Activated CD8-positive, alpha-beta memory T cell treated with anti-CD3 and anti-CD28 coated beads, Interleukin-2, amount 50 U/mL, for 1 hour (primary cell): ENCODE results near the gene DRGX.

ENCODE experiments used
- DNase-seq: peaks from one replicate; pipeline ENCODE4 v3.0.0-alpha.2; 2020; ENCODE audit errors: extremely low read depth

DRGX gene

DNA sequence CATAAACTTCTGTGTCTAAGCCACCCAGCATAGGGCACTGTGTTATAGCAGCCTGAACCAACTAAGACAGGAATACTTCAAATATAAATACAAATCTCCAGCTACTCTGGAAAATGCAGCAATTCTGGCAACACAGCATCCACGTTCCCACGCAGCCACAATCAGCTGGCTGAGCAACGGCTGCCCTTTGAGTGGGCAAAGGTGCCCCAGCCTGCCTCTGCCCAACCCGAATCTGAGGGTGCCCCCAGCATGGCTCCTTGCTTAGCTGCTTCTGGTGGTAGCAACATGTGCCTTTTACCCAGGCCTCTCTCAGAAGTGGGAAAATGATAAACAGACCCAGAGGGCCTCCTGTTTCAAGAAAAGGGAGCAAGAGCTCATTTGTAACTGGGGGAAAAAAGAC is 12.0 kb downstream of the DRGX start:
- DNase-seq: no peak

DNA sequence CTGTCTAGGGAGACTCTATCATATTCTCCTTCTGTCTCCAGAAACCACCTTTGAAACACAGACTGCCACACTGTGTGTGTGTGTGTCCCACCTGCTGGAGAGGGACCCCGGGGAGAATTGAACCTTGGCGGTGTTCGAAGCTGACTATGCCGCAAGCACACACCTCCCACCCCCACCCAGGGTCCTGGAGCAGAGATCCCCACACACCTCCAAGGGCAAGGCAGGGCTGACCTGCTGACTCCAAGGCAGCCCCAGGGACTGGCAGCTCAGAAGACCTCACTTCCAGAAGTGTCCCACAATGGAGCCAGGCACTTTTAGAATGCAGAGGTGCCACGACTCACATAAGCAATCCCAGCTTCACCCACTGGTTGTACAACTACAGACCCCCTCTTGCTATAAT is 13.1 kb downstream of the DRGX start:
- no peak for DNase-seq

DNA sequence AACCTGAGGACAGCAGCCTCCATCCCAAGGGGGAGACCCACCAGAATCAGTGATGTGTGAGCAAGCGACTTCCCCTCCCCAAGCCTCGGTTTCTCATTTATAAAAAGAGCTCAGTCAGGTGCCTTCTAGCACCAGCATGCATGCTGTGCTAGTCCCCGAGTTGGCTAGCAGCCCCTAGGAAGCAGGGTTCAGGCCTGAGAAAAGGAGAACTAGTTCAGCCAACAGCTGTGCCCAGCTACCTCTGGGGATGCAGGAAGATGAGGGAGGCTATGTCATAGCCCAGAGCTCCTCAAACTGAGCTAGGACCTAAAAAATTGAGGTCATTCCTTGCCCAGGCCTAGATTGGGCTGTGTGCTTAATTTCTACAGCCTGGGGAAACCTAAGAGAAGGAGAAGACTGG is 13.7 kb downstream of the DRGX start:
- DNase-seq: no peak

DNA sequence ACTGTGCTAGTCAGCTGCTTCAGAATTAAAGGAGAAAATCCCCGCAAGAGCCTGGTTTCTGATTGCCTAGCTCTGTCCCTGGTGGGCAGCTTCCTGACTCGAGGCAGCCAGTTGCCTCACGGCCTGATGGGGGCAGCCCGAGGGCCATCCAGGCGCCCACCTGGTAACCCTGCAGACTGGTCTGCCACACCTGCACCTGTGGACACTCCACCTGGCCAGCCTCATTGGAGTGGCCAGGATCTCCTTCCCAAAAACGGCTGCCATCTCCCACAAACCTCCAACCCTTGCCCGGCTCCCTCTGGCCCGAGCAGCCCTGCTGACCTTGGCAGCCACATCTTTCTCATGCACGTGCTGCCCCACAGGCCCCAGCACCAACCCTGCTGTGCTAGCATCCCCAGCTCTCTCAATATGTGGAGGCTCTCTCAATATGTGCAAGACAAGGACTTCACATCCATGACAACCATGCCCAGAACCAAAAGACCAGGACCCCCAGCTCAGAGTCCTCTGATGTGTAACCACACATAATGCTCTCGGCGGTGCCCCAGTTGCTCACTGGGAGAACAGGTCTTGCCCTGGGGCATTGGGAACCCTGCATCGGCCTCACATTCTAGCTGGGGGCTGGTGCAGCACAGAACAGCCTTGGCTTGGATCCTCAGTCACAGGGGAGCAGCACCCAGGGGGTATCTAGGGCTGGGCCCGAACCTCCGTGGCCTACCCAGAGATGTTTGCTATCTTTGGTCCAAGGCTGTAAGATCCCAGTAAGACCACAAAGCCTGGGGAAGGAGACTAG is 14.6 kb downstream of the DRGX start:
- no peak for DNase-seq

DNA sequence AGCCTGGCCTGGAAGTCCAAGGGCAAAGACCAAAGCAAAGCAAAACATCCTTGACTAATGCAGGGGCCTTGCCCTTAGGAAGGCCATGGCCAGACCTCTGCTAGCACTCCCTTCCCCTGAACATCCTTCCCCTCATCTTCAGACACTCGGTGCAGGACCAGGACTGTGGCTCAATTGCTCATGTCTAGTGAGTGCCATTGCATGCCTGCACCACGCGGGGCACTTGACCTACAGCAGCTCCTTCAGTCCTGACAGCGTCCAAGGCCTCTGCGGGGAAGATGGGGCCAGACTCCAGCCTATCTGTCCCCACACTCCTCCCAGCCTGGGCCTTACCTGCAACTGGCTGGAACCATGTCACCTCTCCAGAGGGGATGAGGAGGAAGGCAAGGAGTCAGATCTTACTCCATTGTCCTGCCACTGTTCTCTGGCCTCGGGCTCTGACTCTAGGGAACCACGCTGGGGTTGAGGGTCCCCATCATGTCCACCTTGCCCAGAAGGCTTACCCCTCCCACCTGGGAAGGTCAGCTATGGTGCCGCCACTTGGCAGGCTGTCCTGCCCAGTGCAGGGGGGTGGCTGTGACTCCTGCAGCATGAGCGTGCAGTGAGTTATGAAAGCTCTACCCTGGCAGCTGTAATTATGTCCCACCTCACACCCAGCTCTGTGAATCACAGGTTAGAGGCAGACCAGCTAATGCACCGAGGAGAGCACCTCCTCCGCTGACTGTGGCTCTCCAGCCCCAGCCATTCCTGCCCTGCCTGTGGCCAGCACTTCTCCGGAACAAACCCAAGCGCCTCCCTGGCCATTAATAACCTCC is 16.1 kb downstream of the DRGX start:
- DNase-seq: no peak

DNA sequence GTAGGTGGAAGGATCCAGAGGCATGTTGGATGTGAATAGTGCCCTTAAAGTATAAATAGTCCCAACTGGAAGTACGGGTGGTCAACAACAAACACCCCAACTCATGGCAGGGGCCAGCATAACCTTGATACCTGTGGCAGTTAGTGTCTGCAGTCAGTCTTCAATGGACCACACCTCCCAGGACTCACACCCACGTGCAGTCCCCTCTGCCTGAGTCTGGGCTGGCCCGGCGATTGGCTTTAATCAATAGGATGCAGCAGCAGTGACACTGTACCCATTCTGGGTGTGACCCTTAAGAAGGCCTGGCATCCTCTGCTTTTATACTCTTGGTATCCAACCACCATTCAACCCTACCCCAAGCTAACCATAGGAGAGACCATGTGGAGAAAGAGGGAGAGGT is 18.6 kb downstream of the DRGX start:
- DNase-seq: no peak

DNA sequence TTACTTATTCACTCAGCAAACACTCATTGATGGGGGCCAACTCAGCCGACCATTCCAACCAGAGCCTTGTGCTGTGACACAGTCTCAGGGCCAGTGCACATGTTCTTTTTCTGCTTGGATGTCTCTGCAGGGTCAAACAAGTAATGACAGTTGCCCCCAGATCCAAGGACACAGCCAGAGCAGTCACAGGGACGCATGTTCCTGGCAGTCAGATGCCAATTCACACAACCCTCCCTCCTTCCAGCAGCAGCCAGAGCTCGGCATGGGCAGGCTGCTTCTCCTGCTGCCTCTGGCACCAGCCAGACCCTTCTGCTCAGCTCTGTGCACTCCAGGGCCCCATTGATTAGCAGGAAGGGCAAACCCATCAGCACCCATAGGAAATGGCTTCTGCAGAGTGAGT is 20.3 kb downstream of the DRGX start:
- DNase-seq: no peak

DNA sequence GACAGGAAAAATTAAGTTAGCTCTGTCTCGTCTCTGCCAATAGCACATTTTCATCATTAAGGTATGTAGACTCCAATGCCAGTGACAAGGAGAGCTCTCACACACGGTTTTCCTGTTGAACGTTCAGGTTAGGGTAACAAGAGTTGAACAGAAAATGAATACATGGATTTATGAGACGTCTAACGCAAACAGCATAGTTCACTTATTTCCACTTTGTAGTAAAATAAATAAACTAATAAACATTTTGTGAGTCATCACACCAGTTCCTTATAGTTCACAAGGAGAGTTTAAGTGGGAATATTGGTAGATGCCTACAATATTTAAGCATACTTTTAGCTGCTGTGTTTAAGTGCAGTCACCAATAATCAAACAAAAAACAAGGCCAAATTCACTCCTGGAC is 21.1 kb downstream of the DRGX start:
- no peak for DNase-seq

DNA sequence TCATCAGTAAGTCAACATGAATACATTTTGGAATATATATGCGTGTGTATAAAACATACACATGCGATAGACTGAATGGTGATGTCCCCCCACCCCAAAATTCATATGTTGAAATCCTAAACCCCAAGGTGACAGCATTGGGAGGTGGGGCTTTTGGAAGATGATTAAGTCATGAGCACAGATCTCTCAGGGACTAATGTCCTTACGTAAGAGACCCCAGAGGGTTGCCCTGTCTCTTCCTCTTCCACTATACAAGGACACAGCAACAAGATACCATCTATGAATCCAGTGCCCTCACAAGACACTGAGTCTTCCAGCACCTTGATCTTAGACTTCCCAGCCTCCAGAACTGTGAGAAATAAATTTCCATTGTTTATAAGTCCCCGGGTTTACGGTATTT is 22.5 kb downstream of the DRGX start:
- DNase-seq: no peak

DNA sequence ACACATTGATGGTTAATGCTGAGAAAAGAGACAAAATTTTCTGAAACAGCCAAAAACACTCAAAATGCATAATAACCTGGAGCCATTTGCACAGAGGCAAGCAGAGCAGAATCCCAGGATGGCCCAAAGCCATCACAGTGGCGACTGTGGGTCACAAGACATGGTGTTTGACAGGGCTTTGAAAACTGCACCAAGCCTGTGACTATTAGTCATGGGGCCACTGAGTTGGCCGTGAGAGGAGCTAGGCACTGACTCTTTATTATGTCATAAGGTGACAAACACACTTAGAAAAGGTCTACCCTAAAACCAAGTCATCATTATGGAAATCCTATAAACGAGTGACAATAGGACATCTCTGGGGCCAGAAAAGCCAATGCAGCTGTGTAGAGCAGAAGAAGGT is 23.9 kb downstream of the DRGX start:
- no peak for DNase-seq

DNA sequence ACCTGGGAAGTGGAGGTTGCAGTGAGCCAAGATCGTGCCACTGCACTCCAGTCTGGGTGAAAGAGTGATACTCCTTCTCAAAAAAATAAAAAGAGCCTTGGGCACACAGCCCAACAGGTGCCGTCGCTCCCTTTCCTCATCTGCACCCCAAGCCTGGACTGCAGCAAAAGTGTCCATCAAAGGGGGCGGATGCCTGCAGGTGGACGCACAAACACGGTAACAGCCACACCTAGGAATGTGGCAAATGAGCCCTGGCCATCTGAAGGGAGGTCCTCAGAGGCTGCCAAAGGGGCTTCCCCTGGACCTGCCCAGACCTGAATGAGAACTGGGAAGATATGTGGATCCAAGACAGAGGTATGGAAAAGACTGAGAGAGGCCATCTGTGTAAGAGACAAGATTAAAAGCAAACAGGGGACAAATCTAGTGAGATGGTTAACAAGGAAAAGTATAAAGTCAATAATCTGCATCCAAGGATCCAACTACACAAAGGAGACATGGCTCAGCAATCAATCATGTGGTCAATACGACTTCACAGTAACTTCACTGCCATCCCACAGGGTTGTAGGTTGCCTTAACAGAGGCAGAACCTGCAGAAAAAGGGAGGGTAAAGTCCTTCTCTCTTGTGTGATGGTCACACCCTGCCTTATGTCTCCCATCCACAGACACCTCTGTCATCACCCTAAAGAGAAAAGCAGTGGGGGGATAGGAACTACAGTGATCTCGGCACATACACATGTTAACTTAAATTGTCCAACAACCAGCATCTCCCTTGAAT is 25.4 kb downstream of the DRGX start:
- no peak for DNase-seq

DNA sequence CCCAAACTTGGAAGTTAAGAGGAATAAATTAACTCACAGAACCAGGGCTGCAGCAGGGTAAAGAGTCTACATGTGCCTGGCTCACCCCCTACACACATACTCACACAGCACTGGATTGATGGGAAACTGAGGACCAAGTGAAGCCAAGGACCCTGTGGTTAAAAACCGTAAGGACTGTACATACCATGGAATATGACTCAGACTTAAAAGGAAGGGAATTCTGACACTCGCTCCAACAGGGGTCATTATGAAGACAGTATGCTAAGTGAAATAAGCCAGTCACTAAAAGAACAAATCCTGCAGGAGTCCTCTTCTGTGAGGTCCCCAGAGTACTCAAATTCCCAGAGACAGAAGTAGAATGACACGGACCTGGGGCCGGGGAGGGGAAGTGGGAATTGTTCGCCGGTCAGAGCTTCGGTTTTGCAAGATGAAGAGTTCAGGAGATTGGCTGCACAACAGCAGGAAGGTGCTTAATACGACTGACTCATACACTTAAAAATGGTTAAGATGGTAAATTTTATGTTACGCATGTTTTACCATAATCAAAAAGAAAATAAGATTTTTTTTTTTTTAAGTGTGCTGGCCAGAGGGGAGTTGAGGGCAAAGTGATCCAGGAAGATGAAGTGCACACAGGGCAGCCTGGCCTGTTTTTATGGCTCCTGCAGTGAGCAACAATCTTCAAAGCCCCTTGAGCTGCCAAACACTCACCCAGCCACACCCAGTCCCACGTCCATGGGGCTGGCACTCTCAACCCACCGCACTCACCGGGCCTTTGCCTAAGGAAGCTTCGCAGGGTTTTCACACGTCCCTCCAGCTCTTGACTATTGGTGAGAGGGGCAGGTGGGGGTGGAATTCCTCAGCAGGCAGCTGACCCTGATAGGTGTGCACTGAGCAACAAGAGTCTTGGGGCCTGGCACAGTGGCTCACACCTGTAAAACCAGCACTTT is 26.4 kb downstream of the DRGX start:
- no peak for DNase-seq

DNA sequence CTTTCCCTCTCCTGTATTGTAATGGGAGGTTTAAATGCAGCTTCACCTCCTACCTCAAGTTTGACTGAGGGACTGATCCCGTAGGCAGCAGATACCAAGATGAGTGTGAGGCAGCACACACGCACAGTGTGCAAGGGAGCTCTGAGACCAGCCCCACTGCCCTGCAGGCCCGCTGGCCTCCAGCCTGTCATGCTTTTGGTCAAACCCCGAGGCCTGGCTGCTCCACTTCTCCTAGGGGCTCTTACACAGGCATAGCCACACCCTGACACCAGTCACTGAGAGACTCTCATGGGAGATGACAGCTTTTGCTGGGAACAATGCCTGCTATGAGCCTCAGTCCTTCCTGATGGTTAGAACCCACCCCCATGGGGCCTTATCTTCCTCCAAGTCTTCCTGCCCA is 27.6 kb downstream of the DRGX start:
- no peak for DNase-seq

DNA sequence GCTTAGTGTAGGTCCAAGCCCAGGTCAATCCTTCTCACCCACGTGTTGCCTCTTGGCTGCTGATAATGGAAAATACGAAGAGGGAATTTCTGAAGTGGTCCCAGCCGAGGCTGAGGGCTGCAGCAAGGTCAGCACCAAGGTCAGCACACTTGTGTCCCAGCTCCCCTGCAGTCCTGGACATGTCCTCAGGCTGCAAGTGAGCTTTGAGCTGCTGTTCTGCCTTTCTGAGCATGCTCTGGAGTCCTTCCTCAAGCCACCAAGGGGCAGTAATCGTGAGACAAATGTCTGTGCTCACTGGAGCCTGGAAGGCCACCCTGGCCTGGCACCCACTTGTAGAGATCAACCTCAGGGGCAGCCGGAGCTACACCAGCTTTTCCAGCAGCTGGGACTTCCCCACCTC is 28.3 kb downstream of the DRGX start:
- DNase-seq: no peak

DNA sequence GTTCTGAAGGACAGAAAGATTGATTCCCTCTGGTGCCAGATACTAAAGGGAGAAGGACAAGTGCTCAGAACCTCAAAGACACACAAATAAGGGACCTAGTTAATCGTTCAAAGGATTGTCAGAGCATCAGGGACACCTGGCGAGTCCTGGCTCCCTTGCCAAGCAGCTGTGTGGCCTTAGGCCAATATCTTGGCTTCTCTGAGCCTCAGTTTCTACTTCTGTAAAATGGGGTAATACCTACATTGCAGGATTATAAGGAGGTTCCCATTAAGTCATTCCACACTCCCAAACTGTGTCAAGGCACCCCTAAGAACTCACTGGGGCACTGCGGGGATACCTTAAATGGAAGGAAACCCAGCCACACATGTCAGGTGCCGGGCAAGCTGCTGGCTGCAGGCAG is 29.4 kb downstream of the DRGX start:
- no peak for DNase-seq

DNA sequence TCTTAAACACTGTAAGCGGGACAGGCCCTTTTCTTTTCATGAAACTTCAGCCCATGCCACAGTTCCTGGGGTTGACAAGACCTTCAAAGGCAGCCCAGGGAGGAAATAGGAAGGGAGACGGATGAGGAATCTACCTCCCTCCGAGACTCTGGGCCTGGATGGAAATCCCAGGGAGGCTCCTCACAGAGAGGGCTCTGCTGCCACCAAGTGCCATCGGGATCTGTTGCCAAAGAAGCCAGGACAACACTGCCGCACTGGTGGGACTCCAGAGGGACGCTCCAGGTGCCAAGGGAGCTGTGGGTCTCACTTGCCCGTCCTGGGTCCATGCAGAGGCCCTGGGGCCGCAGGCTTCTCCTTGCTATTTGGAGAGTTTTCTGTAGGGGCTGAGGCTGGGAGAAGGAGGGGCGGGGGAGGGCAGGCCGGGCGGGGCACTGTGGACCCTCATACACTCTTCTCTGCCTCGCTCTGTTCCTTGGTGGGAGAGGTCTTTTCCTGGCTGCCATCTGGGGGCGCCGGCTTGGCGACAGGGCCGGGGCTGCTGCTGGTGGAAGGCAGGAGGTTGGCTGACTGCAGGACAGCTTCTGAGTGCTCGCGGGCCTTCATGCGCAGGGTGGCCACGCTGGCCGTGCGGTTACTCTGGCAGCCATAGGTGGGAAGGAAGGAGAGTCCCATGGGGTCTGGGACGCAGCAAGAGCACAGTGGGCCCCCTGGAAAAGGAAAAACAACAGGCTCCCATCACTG is 30.0 kb downstream of the DRGX start:
- no peak for DNase-seq

DNA sequence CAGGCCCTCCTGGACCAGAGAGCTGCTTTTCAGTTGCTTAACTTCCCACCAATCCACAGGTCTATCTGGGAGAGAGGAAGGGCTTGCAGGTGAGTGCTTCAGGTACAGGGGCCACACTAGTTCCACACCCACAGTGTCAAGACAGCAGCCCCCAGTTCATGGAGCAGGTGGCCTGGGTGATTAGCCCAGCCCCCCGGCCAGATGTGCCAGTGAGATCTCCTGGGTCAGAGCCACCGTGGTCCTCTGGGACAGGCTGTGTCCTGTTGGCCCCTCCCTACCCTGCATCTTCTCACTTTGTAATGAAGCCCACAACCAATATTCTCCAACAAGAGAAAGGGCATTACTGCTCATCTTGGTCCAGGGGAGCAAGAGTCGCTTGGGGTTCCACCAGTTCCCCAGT is 30.6 kb downstream of the DRGX start:
- DNase-seq: no peak

DNA sequence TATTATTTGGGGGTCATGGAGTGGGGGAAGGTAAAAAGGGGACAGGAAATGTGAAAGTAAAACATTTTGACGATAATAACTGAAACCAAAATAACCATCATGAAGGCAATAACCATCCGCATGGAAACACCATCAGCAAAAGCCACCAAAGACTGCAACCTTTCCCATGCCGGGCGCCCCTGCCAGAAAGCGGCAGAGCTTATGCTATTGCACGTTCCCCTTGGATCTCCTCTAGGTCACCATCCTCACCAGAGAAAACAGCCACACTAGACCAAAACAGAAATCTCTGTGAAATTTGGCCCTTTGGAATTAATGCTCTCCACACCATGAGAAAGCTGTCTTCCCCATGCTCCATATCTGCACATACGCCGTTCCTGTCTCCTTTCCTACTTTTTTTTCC is 31.1 kb downstream of the DRGX start:
- no peak for DNase-seq

DNA sequence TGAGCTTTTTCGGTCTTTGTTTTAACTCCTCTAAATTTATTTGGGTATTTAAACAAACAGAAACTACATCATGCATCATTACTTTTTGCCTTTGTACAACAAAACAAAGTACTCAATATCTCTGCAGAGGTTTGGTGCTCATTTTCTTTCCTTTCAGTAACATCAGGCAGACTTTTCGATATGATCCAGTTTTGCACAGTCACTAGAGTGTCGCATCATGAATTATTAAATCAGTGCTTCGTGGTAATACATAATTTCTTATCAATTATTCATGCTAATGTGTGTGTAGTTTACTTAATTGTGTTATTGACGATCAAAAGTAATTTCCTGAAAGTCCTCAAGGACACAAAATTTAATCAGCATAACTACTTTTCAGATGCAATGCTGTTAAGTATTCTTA is 31.8 kb downstream of the DRGX start:
- no peak for DNase-seq

DNA sequence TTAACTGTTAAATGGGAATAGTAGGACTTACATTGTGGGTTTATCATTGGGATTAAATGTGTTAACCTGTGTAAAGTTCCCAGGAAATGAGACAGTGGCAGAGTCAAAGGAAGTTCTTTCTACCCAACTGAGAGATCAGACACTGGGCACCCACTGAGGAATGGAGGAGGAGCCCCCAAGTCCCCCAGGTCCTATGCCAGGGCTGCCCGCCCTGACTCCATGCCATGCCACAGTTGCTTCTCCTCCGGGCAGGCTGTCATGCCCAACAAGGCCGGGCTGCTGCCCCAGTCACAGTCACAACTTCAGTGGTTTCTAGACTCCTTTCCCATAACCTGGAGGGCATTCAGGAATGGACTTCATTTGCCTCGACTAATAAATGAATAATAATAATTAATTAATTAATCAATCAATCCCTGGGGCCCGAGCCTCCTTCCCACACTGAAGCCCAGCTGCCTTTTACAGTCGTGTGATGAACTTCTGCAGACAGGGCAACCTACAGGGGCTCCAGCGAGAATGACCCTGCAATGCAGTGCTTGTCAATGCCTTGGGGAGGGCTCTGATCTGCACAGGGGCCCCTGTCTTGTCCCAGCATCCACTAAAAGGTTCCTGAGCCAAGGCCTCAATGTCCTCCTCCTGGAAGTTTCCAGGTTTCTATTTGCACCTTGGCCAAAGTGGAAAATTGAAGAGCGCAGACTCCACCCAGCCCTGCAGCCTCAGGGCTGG is 32.4 kb downstream of the DRGX start:
- DNase-seq: no peak
